GM10266 (cell line): Measurements from ENCODE around the gene USB1.
"Not testable (repeated sequence)": the region's sequence is repeated elsewhere in the genome, so short reads cannot be mapped to it uniquely, and the experiment has no call there.

Experiments used
- DNase-seq: peaks from one replicate; pipeline ENCODE4 v3.0.0; 2012; ENCODE audit errors: extremely low spot score
- TF ChIP-seq, protein P1 (sequence below): IDR thresholded peaks from 2 replicates; pipeline ENCODE4 v1.5.1; 2012; ENCODE audit warnings: mild to moderate bottlenecking, low read depth; ENCODE audit not compliant: control insufficient read depth, insufficient read depth; ENCODE audit errors: missing control alignments

Gene USB1

DNA sequence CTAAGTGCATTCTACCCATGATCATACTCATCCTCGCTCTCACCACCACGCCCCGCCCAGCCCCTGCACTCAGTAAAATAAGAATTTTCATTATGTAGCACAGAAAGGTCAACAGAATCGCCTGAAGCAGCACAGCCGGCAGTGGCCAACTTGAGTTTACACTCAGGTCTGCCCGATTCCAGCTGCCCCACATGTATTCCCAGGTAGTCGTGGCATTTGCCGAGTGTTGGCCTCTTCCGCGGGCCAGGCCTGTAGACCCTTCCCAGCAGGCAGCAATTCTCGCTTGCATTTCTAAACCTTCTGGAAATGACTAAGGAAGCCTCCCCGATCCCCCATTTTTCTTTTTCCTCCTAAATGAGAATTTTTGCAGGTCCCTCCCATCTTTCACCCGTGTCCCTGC, 30.9 kb upstream of the USB1 start:
- TF ChIP-seq, protein P1, sequence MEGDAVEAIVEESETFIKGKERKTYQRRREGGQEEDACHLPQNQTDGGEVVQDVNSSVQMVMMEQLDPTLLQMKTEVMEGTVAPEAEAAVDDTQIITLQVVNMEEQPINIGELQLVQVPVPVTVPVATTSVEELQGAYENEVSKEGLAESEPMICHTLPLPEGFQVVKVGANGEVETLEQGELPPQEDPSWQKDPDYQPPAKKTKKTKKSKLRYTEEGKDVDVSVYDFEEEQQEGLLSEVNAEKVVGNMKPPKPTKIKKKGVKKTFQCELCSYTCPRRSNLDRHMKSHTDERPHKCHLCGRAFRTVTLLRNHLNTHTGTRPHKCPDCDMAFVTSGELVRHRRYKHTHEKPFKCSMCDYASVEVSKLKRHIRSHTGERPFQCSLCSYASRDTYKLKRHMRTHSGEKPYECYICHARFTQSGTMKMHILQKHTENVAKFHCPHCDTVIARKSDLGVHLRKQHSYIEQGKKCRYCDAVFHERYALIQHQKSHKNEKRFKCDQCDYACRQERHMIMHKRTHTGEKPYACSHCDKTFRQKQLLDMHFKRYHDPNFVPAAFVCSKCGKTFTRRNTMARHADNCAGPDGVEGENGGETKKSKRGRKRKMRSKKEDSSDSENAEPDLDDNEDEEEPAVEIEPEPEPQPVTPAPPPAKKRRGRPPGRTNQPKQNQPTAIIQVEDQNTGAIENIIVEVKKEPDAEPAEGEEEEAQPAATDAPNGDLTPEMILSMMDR, result no peak
- no peak for DNase-seq

DNA sequence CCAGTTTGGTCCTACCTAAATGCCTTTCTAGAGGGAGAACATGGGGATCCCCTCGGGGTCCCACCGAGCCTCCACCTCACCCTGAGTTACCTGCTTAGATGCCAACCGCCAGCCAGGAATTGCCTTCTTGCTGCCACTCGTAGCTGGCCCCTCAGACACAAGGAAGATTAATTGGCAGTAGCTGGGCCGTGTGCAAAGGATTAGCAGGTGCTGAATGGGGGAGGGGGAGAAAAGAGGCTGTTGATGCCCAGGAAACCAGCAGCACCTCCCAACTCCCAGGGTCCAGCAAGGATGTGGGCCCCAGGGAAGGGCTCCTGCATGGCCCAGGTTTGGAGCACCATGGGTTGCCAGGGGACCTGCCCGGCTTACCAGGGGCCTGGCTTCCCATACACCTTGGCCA, 30.2 kb upstream of the USB1 start, which contains the start of gene CNGB1:
TSS of gene CNGB1 (minus strand) at position 159 of the 400 bp plus-strand sequence. CDS start 3,842 bp downstream, outside the sequence.
- TF ChIP-seq, protein P1, result no peak
- DNase-seq, result no peak

DNA sequence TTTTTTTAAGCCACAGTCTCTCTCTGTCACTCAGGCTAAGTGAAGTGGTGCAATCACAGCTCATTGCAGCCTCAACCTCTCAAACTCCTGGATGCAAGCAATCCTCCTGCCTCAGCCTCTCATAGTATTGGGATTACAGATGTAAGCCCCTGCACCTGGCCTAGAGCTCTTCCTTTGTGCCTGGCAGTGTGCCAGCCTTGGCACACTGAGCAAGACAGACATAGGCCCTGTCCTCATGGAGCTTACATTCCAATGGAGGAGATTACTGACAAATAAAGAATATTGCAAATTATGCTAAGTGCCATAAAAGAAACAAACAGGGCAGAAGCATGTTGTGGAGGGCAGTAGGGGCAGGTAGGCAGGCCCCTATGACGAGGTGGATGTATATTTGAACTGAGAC, 29.4 kb upstream of the USB1 start:
- TF ChIP-seq, protein P1, result no peak
- DNase-seq, result no peak

DNA sequence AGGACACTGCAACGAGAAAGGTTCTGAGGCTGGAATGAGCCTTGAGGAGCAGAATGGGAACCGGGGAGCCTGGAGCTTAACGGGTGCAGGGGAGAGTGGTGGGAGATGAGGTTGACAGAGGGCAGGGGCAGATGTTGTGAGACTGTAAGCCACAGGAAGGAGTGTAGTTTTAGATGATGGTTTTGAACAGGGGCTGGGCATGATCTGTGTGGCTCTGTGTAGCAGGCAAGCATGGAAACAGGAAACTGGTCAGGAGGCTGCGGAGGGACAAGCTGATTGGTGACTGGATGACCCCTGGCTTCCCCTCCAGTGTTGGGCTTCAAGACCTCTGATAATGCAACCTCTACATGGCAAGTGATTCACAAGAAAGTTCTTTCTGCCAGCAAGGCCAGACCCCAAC, 28.9 kb upstream of the USB1 start:
- no peak for DNase-seq

DNA sequence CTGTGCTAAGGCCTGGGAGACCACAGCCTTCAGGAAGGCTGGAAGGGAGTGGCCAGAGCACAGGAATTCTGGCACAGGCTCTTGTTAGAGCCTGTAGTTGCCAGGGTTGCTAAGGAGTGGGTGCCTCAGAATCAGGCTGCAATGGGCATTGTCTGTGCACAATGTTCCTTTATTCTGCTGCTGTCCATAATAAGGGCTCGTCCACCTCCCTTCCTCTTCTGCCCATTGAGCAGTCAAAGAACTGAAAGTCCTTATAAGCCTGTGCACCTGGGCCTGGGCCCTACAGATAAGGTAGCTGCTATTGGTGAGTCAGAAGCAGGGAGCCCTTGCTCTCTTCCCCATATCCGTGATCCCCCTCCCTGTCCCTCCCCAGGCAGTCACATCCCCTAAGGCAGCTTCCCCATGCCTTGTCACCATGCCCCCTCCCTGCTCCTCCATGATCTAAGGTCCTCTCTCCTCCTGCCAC, 24.8 kb upstream of the USB1 start:
- DNase-seq, result no peak

More for the DNA sequence above, 28.9 kb upstream of the USB1 start:
- TF ChIP-seq, protein P1, result no peak

DNA sequence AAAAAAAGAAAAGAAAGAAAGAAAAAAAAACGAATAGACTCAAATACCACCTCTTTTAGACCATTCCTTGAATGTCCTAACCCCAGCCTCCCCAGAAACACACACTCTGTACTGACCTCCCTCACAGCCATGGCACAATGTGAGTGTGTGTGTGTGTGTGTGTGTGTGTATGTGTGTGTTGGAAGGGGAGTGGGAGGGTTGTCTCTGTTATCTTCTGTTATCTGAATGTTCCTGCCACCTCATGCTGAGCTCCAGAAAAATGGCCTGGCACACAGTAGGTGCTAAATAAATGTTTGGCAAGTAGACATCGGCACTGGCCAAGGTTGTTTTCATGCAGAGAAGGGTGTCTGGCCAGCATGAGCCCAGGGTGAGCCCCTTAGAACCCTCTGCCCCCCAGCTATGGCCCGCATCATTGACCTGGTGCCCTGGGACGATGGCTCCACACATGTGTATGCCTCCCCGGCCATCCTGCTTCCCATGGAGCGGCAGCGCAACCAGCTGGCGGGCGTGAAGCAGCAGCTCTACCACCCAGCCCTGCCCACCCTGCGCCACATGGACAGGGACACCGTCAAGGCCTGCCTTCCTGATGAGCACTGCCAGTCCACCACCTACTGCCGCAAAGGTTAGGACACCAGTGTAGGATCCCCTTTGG, 23.7 kb upstream of the USB1 start:
- DNase-seq, result no peak
- TF ChIP-seq, protein P1, result no peak

More for the DNA sequence above, 24.8 kb upstream of the USB1 start:
- TF ChIP-seq, protein P1, result no peak

DNA sequence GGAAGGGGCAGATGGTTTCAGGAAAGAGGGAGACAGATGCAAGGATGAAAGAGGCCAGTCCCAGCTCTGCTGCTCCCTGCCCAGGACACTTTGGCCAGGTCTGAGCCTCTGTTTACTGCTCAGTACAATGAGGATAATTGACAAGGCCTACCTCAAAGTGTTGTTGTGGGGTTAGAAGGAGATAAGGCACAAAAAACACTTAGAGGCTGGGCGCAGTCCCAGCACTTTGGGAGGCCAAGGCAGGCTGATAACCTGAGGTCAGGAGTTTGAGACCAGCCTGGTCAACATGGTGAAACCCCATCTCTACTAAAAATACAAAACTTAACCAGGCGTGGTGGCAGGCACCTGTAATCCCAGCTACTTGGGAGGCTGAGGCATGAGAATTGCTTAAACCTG, 23.1 kb upstream of the USB1 start:
- not testable (repeated sequence) for DNase-seq

DNA sequence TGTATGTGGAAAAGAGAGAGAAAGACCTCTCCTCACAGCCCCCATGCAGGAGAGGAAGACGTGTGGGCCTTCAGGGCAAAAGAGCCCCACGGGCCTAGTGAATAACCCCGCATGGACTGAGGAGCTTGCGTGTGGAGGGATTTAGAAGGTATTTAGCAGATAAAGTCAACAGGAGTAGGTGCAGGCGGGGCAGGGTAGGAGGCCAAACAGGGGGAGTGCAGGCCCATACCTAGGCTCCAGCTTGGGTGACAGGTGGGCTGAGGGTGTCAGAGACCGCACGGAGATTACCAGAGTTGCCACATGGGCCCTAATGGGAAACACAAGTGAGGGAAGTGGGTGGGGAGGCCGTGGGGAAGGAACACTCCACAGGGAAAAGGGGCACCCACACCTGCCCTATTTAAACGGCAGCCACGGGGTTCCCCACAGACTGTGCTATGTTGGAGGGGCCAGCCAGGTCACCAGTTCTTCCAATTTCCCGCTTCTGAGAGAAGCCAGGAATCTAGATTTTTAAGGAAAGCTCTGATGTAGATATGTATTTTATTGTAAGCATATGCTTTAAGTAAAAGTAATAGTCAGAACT, 22.1 kb upstream of the USB1 start:
- TF ChIP-seq, protein P1, result no peak
- no peak for DNase-seq
